T-helper 1 cell treated with Interleukin-12 subunit alpha and Interleukin-12 subunit beta and Interleukin-4 antibody, amounts not matched to agents 30 μg/mL and 1 μg/mL, for 36 hours (primary cell): Measurements from ENCODE around the gene PIK3AP1.
A peak's percentile ranks its signal among the peaks of the same experiment; 100 is the strongest.

Source experiments
- H3K27ac Mint-ChIP-seq: one replicate; pipeline ENCODE4 v1.8.0; 2021; ENCODE audit warnings: mild to moderate bottlenecking, mixed read lengths
- H3K27me3 Mint-ChIP-seq: one replicate; pipeline ENCODE4 v1.8.0; 2021; ENCODE audit warnings: low read depth, mixed read lengths
- H3K36me3 Mint-ChIP-seq: one replicate; pipeline ENCODE4 v1.8.0; 2021; ENCODE audit warnings: low read depth, mixed read lengths
- H3K4me1 Mint-ChIP-seq: one replicate; pipeline ENCODE4 v1.8.0; 2021; ENCODE audit warnings: low read depth, mixed read lengths
- H3K4me3 Mint-ChIP-seq: one replicate; pipeline ENCODE4 v1.8.0; 2021; ENCODE audit warnings: mild to moderate bottlenecking, moderate library complexity, mixed read lengths
- H3K9me3 Mint-ChIP-seq: one replicate; pipeline ENCODE4 v1.8.0; 2021; ENCODE audit warnings: mixed read lengths

PIK3AP1 gene

DNA sequence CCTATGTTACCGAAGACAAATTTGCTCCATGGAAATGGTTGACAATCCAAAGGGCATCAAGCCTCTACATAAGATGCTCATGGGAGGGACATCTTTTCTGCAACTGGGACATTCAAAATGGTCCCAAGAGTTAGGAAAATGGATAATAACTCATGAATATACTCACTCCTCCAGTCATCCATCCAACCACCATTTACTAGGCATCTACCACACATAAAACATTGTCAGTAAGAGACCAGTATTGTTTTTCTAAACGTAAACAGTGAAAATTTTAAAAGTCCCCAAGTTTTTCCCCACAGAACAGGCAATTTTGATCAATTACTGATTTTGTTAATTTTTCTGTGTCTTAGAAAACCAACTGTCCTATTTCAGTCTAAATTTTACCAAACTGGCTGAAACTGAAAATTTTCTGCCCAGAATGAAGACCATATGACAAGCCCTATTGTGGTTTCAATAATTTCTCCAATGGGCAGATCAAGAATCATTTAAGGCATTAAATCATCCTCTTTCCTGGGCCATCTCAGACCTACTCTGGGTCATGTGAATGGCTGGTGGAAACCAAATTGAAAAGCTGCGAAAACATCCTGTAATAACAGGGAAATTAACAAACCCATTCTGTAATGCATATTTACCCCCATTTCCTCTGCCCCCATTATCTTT lies 24.2 kb downstream of the PIK3AP1 start:
- Mint-ChIP-seq H3K27ac (no peak overlapping the region), H3K4me3 (no peak overlapping the region), H3K36me3 (no peaks in the 10 kb centered on the region), H3K4me1 (peaks cover 26% of the 10 kb centered on the region), H3K27me3 (no peaks in the 10 kb centered on the region), H3K9me3 (no peaks in the 10 kb centered on the region)

DNA sequence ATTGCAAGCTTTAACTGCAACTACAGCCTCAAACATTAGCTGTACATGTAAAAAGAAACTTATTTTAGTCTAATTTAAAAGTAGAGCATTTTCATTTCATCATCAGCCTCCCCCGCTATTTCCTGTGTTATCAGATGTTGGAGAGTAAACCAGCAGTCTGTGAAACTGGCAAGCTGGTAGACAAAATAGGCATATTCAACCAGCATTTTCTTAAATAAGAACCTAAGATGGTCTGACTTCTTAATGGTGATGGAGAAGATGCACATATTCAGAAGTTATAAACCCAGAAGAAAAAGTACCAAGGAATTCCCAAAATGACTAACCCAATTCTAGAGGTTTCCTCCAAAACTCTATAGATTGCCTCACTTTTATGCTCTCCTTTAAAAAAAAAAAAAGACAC lies 24.9 kb downstream of the PIK3AP1 start:
- Mint-ChIP-seq H3K27me3 (no peaks in the 10 kb centered on the region), H3K4me1 (peaks cover 27% of the 10 kb centered on the region), H3K9me3 (no peaks in the 10 kb centered on the region), H3K27ac (peak overlapping the region; percentile 37), H3K4me3 (peak overlapping the region; percentile 22), H3K36me3 (no peaks in the 10 kb centered on the region)

- H3K36me3 Mint-ChIP-seq = no peaks in the 10 kb centered on the region
- no peak overlapping the region for H3K4me3 Mint-ChIP-seq
- no peaks in the 10 kb centered on the region for H3K27me3 Mint-ChIP-seq
- H3K4me1 Mint-ChIP-seq = peaks cover 27% of the 10 kb centered on the region
- H3K27ac Mint-ChIP-seq = no peak overlapping the region
- H3K9me3 Mint-ChIP-seq = no peaks in the 10 kb centered on the region
Observed at GRCh38 chr10:96693431-96693830, 26.9 kb downstream of the PIK3AP1 start.

GRCh38 chr10:96692427-96692826 lies 27.9 kb downstream of the PIK3AP1 start:
- H3K4me1 Mint-ChIP-seq = peaks cover 27% of the 10 kb centered on the region
- H3K27ac Mint-ChIP-seq = no peak overlapping the region

GRCh38 chr10:96691761-96692160 lies 28.6 kb downstream of the PIK3AP1 start:
- Mint-ChIP-seq H3K36me3 (no peaks in the 10 kb centered on the region), H3K9me3 (no peaks in the 10 kb centered on the region), H3K27ac (no peak overlapping the region), H3K27me3 (no peaks in the 10 kb centered on the region), H3K4me1 (peaks cover 27% of the 10 kb centered on the region), H3K4me3 (no peak overlapping the region)

More at GRCh38 chr10:96692427-96692826, 27.9 kb downstream of the PIK3AP1 start:
- no peaks in the 10 kb centered on the region for H3K36me3 Mint-ChIP-seq
- H3K27me3 Mint-ChIP-seq = no peaks in the 10 kb centered on the region
- H3K4me3 Mint-ChIP-seq = no peak overlapping the region
- no peaks in the 10 kb centered on the region for H3K9me3 Mint-ChIP-seq

- Mint-ChIP-seq H3K4me3 (no peak overlapping the region), H3K9me3 (no peaks in the 10 kb centered on the region), H3K27me3 (no peaks in the 10 kb centered on the region), H3K4me1 (peaks cover 22% of the 10 kb centered on the region), H3K27ac (no peak overlapping the region), H3K36me3 (no peaks in the 10 kb centered on the region)
Observed at GRCh38 chr10:96690755-96691730, 29.3 kb downstream of the PIK3AP1 start.

DNA sequence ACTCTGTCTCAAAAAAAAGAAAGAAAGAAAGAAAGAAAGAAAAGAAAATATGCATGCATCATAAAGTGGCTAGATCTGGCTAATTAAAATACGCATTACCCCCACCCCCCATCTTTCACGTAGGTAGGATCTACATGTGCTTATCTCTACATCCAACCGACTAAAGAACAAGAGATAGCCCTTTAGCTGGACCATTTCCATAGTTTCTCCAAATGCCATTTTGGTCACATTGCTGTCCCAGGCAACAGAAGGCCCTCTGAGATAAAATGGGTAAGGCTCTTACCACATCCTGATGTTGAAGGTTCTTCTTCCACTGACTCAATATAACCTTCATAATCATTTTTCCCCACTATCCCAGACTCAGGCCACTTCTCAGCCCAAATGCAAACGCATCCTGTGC lies 31.5 kb downstream of the PIK3AP1 start:
- H3K9me3 Mint-ChIP-seq = no peaks in the 10 kb centered on the region
- no peaks in the 10 kb centered on the region for H3K27me3 Mint-ChIP-seq
- no peak overlapping the region for H3K27ac Mint-ChIP-seq
- no peak overlapping the region for H3K4me3 Mint-ChIP-seq
- H3K4me1 Mint-ChIP-seq = peaks cover 9% of the 10 kb centered on the region
- H3K36me3 Mint-ChIP-seq = no peaks in the 10 kb centered on the region

- no peak overlapping the region for H3K4me3 Mint-ChIP-seq
- H3K27ac Mint-ChIP-seq = no peak overlapping the region
- no peaks in the 10 kb centered on the region for H3K9me3 Mint-ChIP-seq
- H3K4me1 Mint-ChIP-seq = peaks cover 5% of the 10 kb centered on the region
- H3K36me3 Mint-ChIP-seq = no peaks in the 10 kb centered on the region
- no peaks in the 10 kb centered on the region for H3K27me3 Mint-ChIP-seq
Observed at GRCh38 chr10:96687317-96688012, 32.8 kb downstream of the PIK3AP1 start.

DNA sequence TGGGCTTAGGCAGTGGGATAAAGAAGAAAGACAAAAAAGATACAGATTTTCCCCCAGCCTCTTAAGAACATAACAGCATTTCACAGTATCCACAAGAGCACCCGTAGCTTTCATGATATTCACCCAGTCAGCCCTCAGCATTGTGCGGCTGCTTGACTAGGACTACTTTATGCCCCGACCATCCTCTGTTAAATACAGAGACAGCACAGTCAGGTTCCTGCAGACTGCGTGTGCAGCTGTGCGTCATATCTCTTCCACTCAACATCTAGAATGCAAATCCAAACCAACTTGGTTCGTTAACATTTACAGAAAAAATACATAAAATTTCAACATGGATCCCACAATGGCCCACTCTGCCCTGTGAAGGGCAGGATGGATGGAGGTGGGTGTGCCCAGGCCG lies 33.8 kb downstream of the PIK3AP1 start:
- H3K4me1 Mint-ChIP-seq = peaks cover 3% of the 10 kb centered on the region

DNA sequence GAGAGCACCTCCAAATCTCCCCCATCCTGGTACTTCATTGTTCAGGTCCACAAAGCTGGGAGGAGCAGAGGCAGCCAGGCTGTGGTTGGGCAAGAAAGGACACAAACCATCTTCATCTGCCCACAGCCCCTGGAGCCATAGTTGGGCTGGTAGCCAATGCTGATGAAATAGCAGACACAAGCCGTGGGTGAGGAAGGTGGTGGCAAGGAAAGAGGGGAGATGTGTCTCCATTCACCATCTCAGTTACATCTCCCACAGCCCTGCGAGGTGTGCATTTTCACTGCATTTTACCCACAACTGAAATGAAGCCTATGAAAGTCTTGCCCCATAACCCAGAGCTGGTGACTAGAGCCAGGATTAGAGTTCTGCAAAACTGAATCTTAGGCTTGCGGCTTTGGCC lies 35.0 kb downstream of the PIK3AP1 start:
- peaks cover 3% of the 10 kb centered on the region for H3K9me3 Mint-ChIP-seq
- H3K4me1 Mint-ChIP-seq = no peaks in the 10 kb centered on the region
- H3K27ac Mint-ChIP-seq = no peak overlapping the region
- H3K27me3 Mint-ChIP-seq = peaks cover 3% of the 10 kb centered on the region
- no peak overlapping the region for H3K4me3 Mint-ChIP-seq
- peaks cover 5% of the 10 kb centered on the region for H3K36me3 Mint-ChIP-seq

More for the DNA sequence above, 33.8 kb downstream of the PIK3AP1 start:
- no peaks in the 10 kb centered on the region for H3K36me3 Mint-ChIP-seq
- H3K4me3 Mint-ChIP-seq = no peak overlapping the region
- no peaks in the 10 kb centered on the region for H3K9me3 Mint-ChIP-seq
- H3K27me3 Mint-ChIP-seq = no peaks in the 10 kb centered on the region
- no peak overlapping the region for H3K27ac Mint-ChIP-seq

DNA sequence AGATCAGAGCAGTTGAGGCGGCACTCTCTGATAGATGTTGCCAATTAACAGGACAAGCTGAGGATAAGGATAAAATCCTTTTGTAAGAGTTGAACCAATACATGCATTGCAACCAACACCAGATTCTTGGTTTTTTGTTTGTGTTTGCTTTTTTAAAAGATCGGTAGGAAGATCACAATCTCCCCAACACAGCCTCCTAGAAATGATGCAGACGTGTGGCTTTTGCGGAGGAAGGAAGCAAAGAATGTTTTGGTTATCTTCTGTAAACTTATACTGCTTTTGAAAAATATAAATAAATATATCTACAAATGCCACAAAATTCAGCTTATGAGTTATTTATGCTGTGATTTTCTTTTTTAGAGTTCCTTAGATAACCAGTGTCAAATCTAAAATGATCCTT lies 35.5 kb downstream of the PIK3AP1 start:
- Mint-ChIP-seq H3K27me3 (peaks cover 3% of the 10 kb centered on the region), H3K36me3 (peaks cover 5% of the 10 kb centered on the region), H3K27ac (no peak overlapping the region), H3K4me1 (no peaks in the 10 kb centered on the region), H3K4me3 (no peak overlapping the region), H3K9me3 (peaks cover 3% of the 10 kb centered on the region)

GRCh38 chr10:96683710-96684109 lies 36.6 kb downstream of the PIK3AP1 start:
- Mint-ChIP-seq H3K27ac (no peak overlapping the region), H3K4me3 (no peak overlapping the region), H3K4me1 (no peaks in the 10 kb centered on the region), H3K9me3 (peaks cover 3% of the 10 kb centered on the region), H3K36me3 (peaks cover 5% of the 10 kb centered on the region), H3K27me3 (peaks cover 3% of the 10 kb centered on the region)

DNA sequence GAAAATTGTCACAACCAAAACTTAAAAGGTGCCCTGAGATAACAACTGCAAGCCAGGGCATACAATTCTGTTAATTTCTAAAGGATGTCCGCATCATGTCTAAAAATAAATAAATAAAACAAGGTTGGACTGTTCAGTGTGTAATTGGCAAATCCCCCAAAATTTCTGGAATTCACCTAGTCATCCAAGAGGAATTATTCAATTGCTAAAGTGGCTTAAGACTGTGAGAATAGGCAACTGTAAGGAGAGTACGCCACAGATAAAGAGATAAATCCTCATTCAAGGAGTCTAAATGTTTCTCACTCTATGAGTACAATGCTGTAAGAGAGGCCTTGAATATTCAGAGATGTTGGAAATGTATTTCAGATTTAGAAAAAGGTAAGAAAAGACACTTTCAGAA lies 37.2 kb downstream of the PIK3AP1 start:
- H3K27ac Mint-ChIP-seq = no peak overlapping the region
- H3K36me3 Mint-ChIP-seq = peaks cover 5% of the 10 kb centered on the region
- H3K27me3 Mint-ChIP-seq = peaks cover 3% of the 10 kb centered on the region
- no peaks in the 10 kb centered on the region for H3K4me1 Mint-ChIP-seq
- H3K4me3 Mint-ChIP-seq = no peak overlapping the region
- H3K9me3 Mint-ChIP-seq = peaks cover 3% of the 10 kb centered on the region

DNA sequence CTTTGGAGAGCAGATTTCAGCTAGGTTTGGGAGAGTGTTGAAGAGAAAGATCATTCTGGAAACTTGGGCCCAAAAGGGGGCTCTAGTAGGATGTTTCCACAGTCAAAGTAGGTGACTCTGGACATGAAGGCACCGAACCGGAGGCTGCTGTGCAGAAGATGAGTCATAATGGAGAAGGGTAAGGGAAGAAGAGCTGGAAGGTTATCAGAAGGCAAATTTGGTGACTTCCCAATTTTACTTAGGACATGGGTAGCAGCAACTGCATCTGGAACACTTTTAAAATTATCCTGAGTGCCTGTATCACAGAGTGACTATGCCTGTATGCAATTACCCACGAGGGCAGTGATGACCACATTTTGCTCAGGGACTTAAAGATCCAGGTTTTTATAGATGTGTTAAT lies 38.8 kb downstream of the PIK3AP1 start:
- H3K27me3 Mint-ChIP-seq = peaks cover 3% of the 10 kb centered on the region
- H3K36me3 Mint-ChIP-seq = peaks cover 5% of the 10 kb centered on the region
- H3K4me3 Mint-ChIP-seq = no peak overlapping the region
- peaks cover 3% of the 10 kb centered on the region for H3K9me3 Mint-ChIP-seq
- no peak overlapping the region for H3K27ac Mint-ChIP-seq
- H3K4me1 Mint-ChIP-seq = no peaks in the 10 kb centered on the region
